Measurements from ENCODE around the gene ACAP1.

GRCh38 chr17:7315570-7316235, 20.6 kb upstream of the ACAP1 start:
- TF ChIP-seq EZH2 (IDR thresholded peaks at IDR 0.05) (no peak), CTCF (IDR thresholded peaks at IDR 0.05 in 2 of 3, conservative IDR thresholded peaks at IDR 0.05 in 1 of 3; ENCODE audit: borderline replicate concordance in 1 of 3, insufficient read depth in 1 of 3, low read depth in 2 of 3, low read length in 2 of 3) (no peak), MAX (IDR thresholded peaks at IDR 0.05) (no peak), EGR1 (IDR thresholded peaks at IDR 0.05; ENCODE audit: low read depth) (no peak), ZFX (IDR thresholded peaks at IDR 0.05) (no peak), ELF1 (IDR thresholded peaks at IDR 0.05; ENCODE audit: borderline replicate concordance, low read depth) (no peak), ZNF274 (IDR thresholded peaks at IDR 0.05; ENCODE audit: low read depth, low read length) (no peak), REST (IDR thresholded peaks at IDR 0.05; ENCODE audit: low read depth) (no peak), POLR2A (IDR thresholded peaks at IDR 0.05; ENCODE audit: borderline replicate concordance, extremely low read depth, insufficient read depth, insufficient read length) (no peak), ZBTB33 (IDR thresholded peaks at IDR 0.05; ENCODE audit: extremely low read depth, insufficient replicate concordance, low read length) (no peak), FOSL1 (IDR thresholded peaks at IDR 0.05; ENCODE audit: low read depth) (no peak)

Data from HCT116 (cell line).